ENCODE data around the gene NEK8.

DNA sequence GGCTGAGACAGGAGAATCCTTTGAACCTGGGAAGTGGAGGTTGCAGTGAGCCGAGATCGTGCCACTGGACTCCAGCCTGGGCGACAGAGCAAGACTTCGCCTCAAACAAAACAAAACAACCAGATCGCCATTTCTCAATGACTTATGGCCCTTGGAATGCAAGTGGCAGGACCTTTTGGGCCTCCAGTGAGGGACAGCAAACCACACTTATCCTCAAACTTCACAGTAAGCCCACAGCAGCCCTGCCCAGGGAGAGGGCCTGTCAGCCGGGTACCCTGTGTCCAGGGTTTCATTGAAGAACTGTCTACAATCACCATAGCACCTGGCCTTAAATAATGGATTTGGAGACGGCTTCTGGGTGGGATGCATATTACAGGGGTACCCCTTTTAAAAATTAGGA lies 26.9 kb downstream of the NEK8 start:
- TF ChIP-seq, protein P1, sequence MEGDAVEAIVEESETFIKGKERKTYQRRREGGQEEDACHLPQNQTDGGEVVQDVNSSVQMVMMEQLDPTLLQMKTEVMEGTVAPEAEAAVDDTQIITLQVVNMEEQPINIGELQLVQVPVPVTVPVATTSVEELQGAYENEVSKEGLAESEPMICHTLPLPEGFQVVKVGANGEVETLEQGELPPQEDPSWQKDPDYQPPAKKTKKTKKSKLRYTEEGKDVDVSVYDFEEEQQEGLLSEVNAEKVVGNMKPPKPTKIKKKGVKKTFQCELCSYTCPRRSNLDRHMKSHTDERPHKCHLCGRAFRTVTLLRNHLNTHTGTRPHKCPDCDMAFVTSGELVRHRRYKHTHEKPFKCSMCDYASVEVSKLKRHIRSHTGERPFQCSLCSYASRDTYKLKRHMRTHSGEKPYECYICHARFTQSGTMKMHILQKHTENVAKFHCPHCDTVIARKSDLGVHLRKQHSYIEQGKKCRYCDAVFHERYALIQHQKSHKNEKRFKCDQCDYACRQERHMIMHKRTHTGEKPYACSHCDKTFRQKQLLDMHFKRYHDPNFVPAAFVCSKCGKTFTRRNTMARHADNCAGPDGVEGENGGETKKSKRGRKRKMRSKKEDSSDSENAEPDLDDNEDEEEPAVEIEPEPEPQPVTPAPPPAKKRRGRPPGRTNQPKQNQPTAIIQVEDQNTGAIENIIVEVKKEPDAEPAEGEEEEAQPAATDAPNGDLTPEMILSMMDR (IDR thresholded peaks at IDR 0.05; ENCODE audit: low read length) = no peak
- TF ChIP-seq EZH2 (IDR thresholded peaks at IDR 0.05; ENCODE audit: borderline replicate concordance, low read length) = no peak

Data from OCI-LY1 (cell line).